GM18511 (cell line): ENCODE measurements around the gene CLCNKB.

ENCODE experiments used
- ATAC-seq: cut with Tn5 transposase; IDR thresholded peaks from one replicate; pipeline ENCODE4 v1.9.1; 2021; ENCODE audit warnings: mild to moderate bottlenecking, moderate library complexity; ENCODE audit not compliant: unreplicated experiment

The CLCNKB gene

GRCh38 chr1:16072616-16073484 lies 29.3 kb downstream of the CLCNKB start:
- ATAC-seq, result no peak

- no peak for ATAC-seq
Observed at GRCh38 chr1:16073490-16074119, 30.0 kb downstream of the CLCNKB start, which contains the start of gene FAM131C. TSS of gene FAM131C (minus strand) at chr1:16073651. CDS start at chr1:16073442, 209 bp downstream.

GRCh38 chr1:16074217-16074616 lies 30.6 kb downstream of the CLCNKB start:
- ATAC-seq, result no peak

- ATAC-seq, result no peak
Observed at GRCh38 chr1:16075337-16076030, 31.9 kb downstream of the CLCNKB start.

GRCh38 chr1:16076031-16076864 lies 32.7 kb downstream of the CLCNKB start:
- no peak for ATAC-seq

- ATAC-seq, result no peak
Observed at GRCh38 chr1:16076865-16077238, 33.3 kb downstream of the CLCNKB start.

DNA sequence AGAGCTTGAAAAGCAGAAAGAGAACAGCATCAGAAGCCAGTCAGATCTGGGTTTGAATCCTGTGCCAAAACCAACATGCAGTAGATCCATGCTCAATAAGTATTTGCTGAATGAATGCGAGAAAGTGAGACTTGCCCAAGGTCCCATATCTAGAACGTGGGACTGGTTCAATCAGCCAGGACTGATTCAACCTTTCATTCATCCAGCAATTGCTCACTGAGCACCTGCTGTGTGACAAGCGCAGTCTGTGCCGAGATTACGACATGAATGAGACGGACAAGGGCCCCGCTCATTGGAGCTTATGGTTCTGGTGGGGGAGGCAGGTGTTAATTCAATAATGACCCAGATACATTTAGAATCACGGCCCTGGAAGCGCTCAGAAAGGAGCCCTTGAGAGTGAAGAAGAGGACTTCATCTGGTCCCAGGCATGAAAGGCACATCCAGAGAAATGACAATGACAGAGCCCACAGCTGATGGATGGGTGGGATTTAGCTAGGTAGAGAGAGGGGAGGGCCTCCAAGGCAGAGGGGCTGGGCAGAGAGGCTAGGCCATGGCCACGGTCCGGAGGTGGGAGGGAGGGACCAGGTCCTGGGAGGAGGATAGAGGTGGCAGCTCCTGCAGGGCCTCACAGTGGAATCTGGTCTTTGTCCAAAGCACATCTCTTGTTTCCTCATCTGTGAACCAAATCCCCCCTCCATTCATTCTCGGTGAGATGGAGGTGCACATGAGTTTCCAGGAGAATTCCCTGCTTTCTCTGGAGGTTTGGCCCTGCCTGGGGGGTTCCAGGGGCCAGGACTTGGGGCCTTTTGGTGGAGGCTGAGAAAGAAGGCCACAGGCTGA lies 34.0 kb downstream of the CLCNKB start:
- no peak for ATAC-seq

- peak; percentile 87 for ATAC-seq
Observed at GRCh38 chr1:16078925-16079656, 35.5 kb downstream of the CLCNKB start.

DNA sequence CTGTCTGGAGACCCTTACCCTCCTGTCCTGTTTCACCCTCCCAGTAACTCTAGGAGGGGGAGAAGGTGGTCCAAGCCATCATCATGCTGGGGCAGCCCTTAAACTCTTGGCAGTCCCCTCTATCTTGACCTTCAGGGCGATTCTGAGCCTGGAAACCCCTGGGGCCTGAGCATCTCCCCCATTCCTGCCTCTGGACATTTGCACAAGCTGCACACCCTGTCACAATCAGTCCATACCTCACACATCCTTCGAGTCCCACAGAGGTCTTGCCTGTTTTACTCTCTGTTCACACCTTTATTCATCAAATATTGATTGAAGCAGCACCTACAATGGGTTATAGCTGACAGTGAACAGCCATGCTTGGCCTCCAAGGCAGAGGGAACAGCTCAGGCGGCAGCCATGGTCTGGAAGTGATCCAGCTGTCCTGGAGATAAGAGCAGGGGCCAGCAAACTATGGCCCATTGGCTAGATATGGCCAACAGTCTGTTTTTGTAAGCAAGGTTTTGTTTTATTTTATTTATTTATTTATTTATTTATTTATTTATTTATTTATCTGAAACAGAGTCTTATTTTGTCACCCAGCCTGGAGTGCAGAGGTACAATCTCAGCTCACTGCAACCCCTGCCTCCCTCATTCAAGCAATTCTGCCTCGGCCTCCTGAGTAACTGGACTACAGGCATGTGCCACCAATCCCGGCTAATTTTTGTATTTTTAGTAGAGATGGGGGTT lies 37.0 kb downstream of the CLCNKB start:
- ATAC-seq, result no peak

DNA sequence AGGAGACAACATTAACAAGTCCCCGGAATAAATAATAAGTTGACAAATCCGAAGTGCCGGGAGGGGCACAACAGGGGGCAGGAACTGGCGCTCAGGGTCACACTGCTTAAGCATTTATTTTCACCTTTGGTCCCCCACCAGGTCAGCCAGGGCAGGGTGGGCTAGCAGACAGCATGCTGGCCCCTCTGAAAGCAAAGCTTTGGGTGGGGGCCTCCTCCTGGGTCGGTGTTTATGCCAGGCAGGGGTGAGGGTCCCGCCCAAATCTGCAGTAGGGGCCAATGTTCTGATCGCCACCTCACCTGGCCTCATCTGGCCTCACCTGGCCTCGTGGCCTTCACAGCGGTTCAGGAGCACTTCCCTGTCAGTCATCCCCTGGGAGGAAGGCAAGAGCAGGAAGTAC lies 38.1 kb downstream of the CLCNKB start:
- ATAC-seq, result no peak

GRCh38 chr1:16082283-16083038 lies 38.9 kb downstream of the CLCNKB start:
- ATAC-seq, result no peak

GRCh38 chr1:16083486-16083885 lies 39.9 kb downstream of the CLCNKB start:
- no peak for ATAC-seq

DNA sequence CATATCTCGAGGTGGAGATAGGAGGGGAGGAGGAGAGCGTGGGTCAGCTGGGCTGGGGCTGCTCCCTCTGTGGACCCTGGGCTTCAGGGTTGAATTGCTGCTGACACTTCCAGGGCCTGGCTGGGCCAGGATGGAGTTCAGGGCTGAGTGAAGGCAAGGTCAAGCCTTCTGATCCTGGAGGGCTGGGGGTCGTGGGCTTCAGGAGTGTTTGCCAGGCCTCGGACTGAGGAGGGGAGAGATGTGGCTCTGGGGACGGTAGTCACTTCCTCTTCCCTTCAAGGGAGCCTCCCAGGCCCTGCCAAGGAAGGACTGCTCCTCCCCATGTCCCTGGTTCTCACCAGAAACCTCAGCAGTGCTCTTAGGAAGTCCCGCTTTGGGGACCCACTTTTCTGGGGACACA lies 41.9 kb downstream of the CLCNKB start:
- ATAC-seq, result no peak

- no peak for ATAC-seq
Observed at GRCh38 chr1:16087733-16088132, 44.2 kb downstream of the CLCNKB start.

DNA sequence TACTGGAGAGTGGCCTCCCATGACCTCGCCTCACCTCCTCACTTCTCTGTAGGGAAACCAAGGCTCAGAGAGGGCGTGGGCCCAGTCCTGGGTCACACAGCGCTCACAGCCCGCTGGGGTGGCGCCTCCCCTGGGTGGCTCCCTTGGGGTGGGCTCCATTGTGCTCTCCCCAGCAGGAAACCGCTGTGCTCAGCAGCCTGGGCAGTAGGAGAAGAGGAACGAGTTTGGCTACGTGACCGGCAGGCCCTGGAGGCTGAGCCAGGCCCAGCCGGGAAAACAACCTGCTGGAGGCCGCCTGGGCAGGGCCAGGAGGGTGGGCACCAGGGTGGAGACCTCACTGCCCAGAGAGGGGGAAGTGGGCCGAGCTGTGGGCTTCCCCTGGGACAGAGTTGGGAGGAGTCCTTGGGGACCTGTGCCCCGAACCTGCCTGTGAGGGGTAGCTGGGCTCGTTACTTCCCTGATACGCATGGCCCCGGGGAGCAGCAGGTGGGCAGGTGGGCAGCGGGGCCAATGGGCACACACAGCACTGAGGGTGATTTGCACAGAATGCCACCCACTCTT lies 44.8 kb downstream of the CLCNKB start:
- ATAC-seq, result no peak

GRCh38 chr1:16088996-16089395 lies 45.4 kb downstream of the CLCNKB start:
- no peak for ATAC-seq

DNA sequence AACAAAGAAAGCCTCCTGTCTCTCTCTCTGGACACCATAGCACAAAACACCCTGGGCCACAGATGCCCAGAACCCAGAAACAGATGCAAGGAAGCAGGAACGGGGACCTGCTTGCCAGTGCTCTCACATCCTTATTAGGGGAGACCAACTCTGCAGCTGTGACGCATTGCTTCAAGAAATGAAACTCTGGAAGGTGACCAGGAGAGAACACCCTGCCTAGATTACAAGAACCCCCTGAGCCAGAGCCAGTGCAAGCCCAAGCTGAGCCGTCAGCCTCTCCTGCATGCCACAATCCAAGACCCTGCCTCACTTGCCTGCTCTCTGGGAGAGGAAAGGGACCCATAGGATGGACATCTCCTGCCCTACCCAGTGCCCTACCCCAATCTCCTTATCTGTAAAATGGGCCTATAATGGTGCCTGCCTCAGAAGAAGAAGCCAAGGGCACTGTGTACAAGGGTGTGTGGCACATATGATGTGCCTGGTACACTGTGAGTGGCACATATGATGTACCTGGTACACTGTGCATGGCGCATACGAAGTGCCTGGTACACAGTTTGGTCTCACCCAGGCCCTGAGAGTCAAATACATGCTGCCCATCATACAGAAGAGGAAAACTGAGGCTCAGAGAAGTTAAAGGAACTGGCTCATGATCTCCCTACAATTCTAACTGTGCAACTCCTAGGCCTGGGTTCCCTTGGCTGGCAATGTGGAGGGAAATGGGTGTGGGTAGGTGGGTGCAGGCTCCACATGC lies 46.7 kb downstream of the CLCNKB start:
- ATAC-seq, result no peak
